ENCODE results near the gene NRSN2. TPM values are rescaled to one million over a fixed set of nuclear protein-coding genes. Genes with fewer than 3 reads are reported as not detected.
"Not testable (repeated sequence)": the region's sequence is repeated elsewhere in the genome, so short reads cannot be mapped to it uniquely, and the experiment has no call there.

NRSN2 gene
- total RNA-seq, 1 donor from 2014 or later, result 24.5 TPM

GRCh38 chr20:384723-385122 is 37.8 kb downstream of the NRSN2 start:
- Histone ChIP-seq H3K27ac (no peak overlapping the region), H3K4me1 (no peaks in the 10 kb centered on the region)
- TF ChIP-seq CTCF (IDR thresholded peaks at IDR 0.05), result no peak

GRCh38 chr20:385448-385847 is 38.5 kb downstream of the NRSN2 start:
- DNase-seq (ENCODE audit: low spot score in 2 of 2), result no peak
- intact Hi-C loops (cut with DNase I), result no loop called here

More at GRCh38 chr20:384723-385122, 37.8 kb downstream of the NRSN2 start:
- DNase-seq (ENCODE audit: low spot score in 2 of 2), result no peak
- Histone ChIP-seq H3K4me3 (no peak overlapping the region), H3K36me3 (peaks cover 6 to 17% of the 10 kb centered on the region in 2 donors), H3K27me3 (no peaks in the 10 kb centered on the region), H3K9me3 (no peaks in the 10 kb centered on the region)
- intact Hi-C loops (cut with DNase I), result no loop called here

GRCh38 chr20:386634-387033 is 39.7 kb downstream of the NRSN2 start:
- H3K4me1 ChIP-seq; H3K4me3 ChIP-seq; H3K27ac ChIP-seq; H3K9me3 ChIP-seq; intact Hi-C loops (cut with DNase I); H3K27me3 ChIP-seq; DNase-seq (ENCODE audit: low spot score in 2 of 2): not testable (repeated sequence)
- peaks cover 6 to 27% of the 10 kb centered on the region in 2 donors for H3K36me3 ChIP-seq

More at GRCh38 chr20:385448-385847, 38.5 kb downstream of the NRSN2 start:
- Histone ChIP-seq H3K36me3 (peaks cover 6 to 20% of the 10 kb centered on the region in 2 donors), H3K9me3 (no peaks in the 10 kb centered on the region), H3K4me3 (no peak overlapping the region), H3K27me3 (no peaks in the 10 kb centered on the region), H3K4me1 (no peaks in the 10 kb centered on the region), H3K27ac (no peak overlapping the region)
- no peak for TF ChIP-seq CTCF (IDR thresholded peaks at IDR 0.05)

- Histone ChIP-seq H3K36me3 (peaks cover 6 to 32% of the 10 kb centered on the region in 2 donors), H3K27me3 (no peaks in the 10 kb centered on the region), H3K4me1 (no peaks in the 10 kb centered on the region), H3K9me3 (no peaks in the 10 kb centered on the region), H3K27ac (no peak overlapping the region), H3K4me3 (no peak overlapping the region)
- intact Hi-C loops (cut with DNase I), result no loop called here
- TF ChIP-seq CTCF (IDR thresholded peaks at IDR 0.05), result no peak
- DNase-seq (ENCODE audit: low spot score in 2 of 2), result no peak
Measured at GRCh38 chr20:387520-387919, 40.6 kb downstream of the NRSN2 start.

- intact Hi-C loops (cut with DNase I), result no loop called here
- H3K27ac ChIP-seq, result no peak overlapping the region
- no peak for TF ChIP-seq CTCF (IDR thresholded peaks at IDR 0.05)
- H3K36me3 ChIP-seq, result peaks cover 9 to 32% of the 10 kb centered on the region in 2 donors
- H3K9me3 ChIP-seq, result no peaks in the 10 kb centered on the region
- H3K27me3 ChIP-seq, result no peaks in the 10 kb centered on the region
- H3K4me3 ChIP-seq, result no peak overlapping the region
- no peak for DNase-seq (ENCODE audit: low spot score in 2 of 2)
- H3K4me1 ChIP-seq, result no peaks in the 10 kb centered on the region
Measured at GRCh38 chr20:388034-388994, 41.4 kb downstream of the NRSN2 start.

- no peaks in the 10 kb centered on the region for H3K9me3 ChIP-seq
- no peaks in the 10 kb centered on the region for H3K27me3 ChIP-seq
- intact Hi-C loops (cut with DNase I), result no loop called here
- H3K4me1 ChIP-seq, result no peaks in the 10 kb centered on the region
- no peak for DNase-seq (ENCODE audit: low spot score in 2 of 2)
- H3K4me3 ChIP-seq, result no peak overlapping the region
- TF ChIP-seq CTCF (IDR thresholded peaks at IDR 0.05), result no peak
- H3K27ac ChIP-seq, result no peak overlapping the region
- H3K36me3 ChIP-seq, result peaks cover 9 to 32% of the 10 kb centered on the region in 2 donors
Measured at GRCh38 chr20:389220-389619, 42.3 kb downstream of the NRSN2 start.

All from ascending aorta (tissue), 2 donors.